OCI-LY3 (cell line): ENCODE results near the gene MYO9A.
"Not testable (repeated sequence)": the region's sequence is repeated elsewhere in the genome, so short reads cannot be mapped to it uniquely, and the experiment has no call there.

ENCODE experiments used
- H2AFZ ChIP-seq: fragments of 200-600, 300-600 bp; shearing (Covaris generic); 2 replicates; pipeline ENCODE4 v1.6.0; 2014; ENCODE audit warnings: antibody characterized with exemption, low read depth, low read length
- H3K27ac ChIP-seq: fragments of 200-600, 300-600 bp; sonication (generic); 2 replicates; pipeline ENCODE4 v1.5.1; 2014; ENCODE audit warnings: mild to moderate bottlenecking, low read length, moderate library complexity, mixed read lengths
- H3K27me3 ChIP-seq: fragments of 200-600, 300-600 bp; sonication (generic); 2 replicates; pipeline ENCODE4 v1.6.1; 2014; ENCODE audit warnings: low read depth, low read length, mixed read lengths
- H3K36me3 ChIP-seq: fragments of 200-600, 300-600 bp; sonication (generic); replicated peaks from 2 replicates; pipeline ENCODE3; 2014; ENCODE audit warnings: low read depth, low read length, mixed read lengths
- H3K4me1 ChIP-seq: fragments of 300-600, 200-600 bp; sonication (generic); 2 replicates; pipeline ENCODE4 v1.6.1; 2014; ENCODE audit warnings: low read length, mixed read lengths
- H3K4me2 ChIP-seq: fragments of 200-600, 300-600 bp; sonication (generic); 2 replicates; pipeline ENCODE4 v1.6.1; 2014; ENCODE audit warnings: low read length, mixed read lengths
- H3K4me3 ChIP-seq: fragments of 300-600, 200-600 bp; sonication (generic); 2 replicates; pipeline ENCODE4 v1.5.1; 2014; ENCODE audit warnings: antibody characterized with exemption, mild to moderate bottlenecking, low read length, moderate library complexity
- H3K79me2 ChIP-seq: fragments of 300-600, 200-600 bp; shearing (Covaris generic); 2 replicates; pipeline ENCODE4 v1.6.1; 2014; ENCODE audit warnings: mild to moderate bottlenecking, low read length, mixed read lengths
- H3K9ac ChIP-seq: fragments of 300-600, 200-600 bp; shearing (Covaris generic); 2 replicates; pipeline ENCODE4 v1.6.0; 2014; ENCODE audit warnings: mild to moderate bottlenecking, low read length, moderate library complexity
- H3K9me3 ChIP-seq: fragments of 200-600, 300-600 bp; shearing (Covaris generic); 2 replicates; pipeline ENCODE4 v1.6.1; 2014; ENCODE audit warnings: low read length, mixed read lengths; ENCODE audit not compliant: insufficient read depth
- H4K20me1 ChIP-seq: fragments of 200-600, 300-600 bp; sonication (generic); 2 replicates; pipeline ENCODE4 v1.6.1; 2016; ENCODE audit warnings: low read length, mixed read lengths; ENCODE audit not compliant: insufficient read depth
- EZH2phosphoT487 ChIP-seq: fragments of 200-600 bp; shearing (Covaris generic); IDR thresholded peaks from 2 replicates; pipeline ENCODE4 v1.6.1; 2018; ENCODE audit warnings: antibody characterized with exemption, mixed run types, low read depth
- TF ChIP-seq, protein P1 (sequence below): fragments of 200-600, 300-600 bp; sonication (generic); IDR thresholded peaks from 2 replicates; pipeline ENCODE4 v1.5.1; 2014; ENCODE audit warnings: antibody characterized with exemption, low read length, low read depth

The MYO9A gene

GRCh38 chr15:72005483-72005882, 112.5 kb downstream of the MYO9A start:
- Histone ChIP-seq H3K79me2 (peaks cover 20% of the 10 kb centered on the region; the same call in 1 of the 2 replicates), H3K36me3 (peaks cover 18% of the 10 kb centered on the region), H3K27ac (peak overlapping the region; percentile 90), H3K4me1 (peaks cover 62% of the 10 kb centered on the region), H3K4me2 (peak overlapping the region; percentile 65), H3K9ac (peak overlapping the region; percentile 66), H3K9me3 (no peaks in the 10 kb centered on the region), H3K27me3 (no peaks in the 10 kb centered on the region), H2AFZ (no peak overlapping the region), H3K4me3 (peak overlapping the region; percentile 40; the same call in 1 of the 2 replicates), H4K20me1 (no peaks in the 10 kb centered on the region)
- TF ChIP-seq EZH2phosphoT487, result no peak
- TF ChIP-seq, protein P1, sequence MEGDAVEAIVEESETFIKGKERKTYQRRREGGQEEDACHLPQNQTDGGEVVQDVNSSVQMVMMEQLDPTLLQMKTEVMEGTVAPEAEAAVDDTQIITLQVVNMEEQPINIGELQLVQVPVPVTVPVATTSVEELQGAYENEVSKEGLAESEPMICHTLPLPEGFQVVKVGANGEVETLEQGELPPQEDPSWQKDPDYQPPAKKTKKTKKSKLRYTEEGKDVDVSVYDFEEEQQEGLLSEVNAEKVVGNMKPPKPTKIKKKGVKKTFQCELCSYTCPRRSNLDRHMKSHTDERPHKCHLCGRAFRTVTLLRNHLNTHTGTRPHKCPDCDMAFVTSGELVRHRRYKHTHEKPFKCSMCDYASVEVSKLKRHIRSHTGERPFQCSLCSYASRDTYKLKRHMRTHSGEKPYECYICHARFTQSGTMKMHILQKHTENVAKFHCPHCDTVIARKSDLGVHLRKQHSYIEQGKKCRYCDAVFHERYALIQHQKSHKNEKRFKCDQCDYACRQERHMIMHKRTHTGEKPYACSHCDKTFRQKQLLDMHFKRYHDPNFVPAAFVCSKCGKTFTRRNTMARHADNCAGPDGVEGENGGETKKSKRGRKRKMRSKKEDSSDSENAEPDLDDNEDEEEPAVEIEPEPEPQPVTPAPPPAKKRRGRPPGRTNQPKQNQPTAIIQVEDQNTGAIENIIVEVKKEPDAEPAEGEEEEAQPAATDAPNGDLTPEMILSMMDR, result no peak

- no peak overlapping the region for H2AFZ ChIP-seq
- H3K4me2 ChIP-seq, result no peak overlapping the region
- H3K4me1 ChIP-seq, result peaks cover 5% of the 10 kb centered on the region
- H3K79me2 ChIP-seq, result peaks cover 4% of the 10 kb centered on the region; the same call in 1 of the 2 replicates
- H3K9ac ChIP-seq, result no peak overlapping the region
- H3K36me3 ChIP-seq, result peaks cover 23% of the 10 kb centered on the region
- TF ChIP-seq, protein P1, result no peak
- TF ChIP-seq EZH2phosphoT487, result no peak
- H3K27me3 ChIP-seq, result no peaks in the 10 kb centered on the region
- no peaks in the 10 kb centered on the region for H3K9me3 ChIP-seq
- no peak overlapping the region for H3K27ac ChIP-seq
- H3K4me3 ChIP-seq, result no peak overlapping the region
- no peaks in the 10 kb centered on the region for H4K20me1 ChIP-seq
These were observed 118.1 kb downstream of the MYO9A start for GRCh38 chr15:71999807-72000206.

GRCh38 chr15:71998717-71999116, 119.2 kb downstream of the MYO9A start:
- not testable (repeated sequence) for H3K4me2 ChIP-seq, H3K9ac ChIP-seq, H2AFZ ChIP-seq, H4K20me1 ChIP-seq, H3K27me3 ChIP-seq, H3K79me2 ChIP-seq, H3K4me3 ChIP-seq, H3K9me3 ChIP-seq, H3K4me1 ChIP-seq, H3K27ac ChIP-seq
- H3K36me3 ChIP-seq, result peaks cover 21% of the 10 kb centered on the region

- no peaks in the 10 kb centered on the region for H3K27me3 ChIP-seq
- H3K36me3 ChIP-seq, result peaks cover 21% of the 10 kb centered on the region
- no peak overlapping the region for H3K4me3 ChIP-seq
- H4K20me1 ChIP-seq, result no peaks in the 10 kb centered on the region
- no peak overlapping the region for H2AFZ ChIP-seq
- H3K27ac ChIP-seq, result no peak overlapping the region
- H3K79me2 ChIP-seq, result no peaks in the 10 kb centered on the region
- H3K9me3 ChIP-seq, result no peaks in the 10 kb centered on the region
- H3K4me1 ChIP-seq, result no peaks in the 10 kb centered on the region
- TF ChIP-seq EZH2phosphoT487, result no peak
- TF ChIP-seq, protein P1, result no peak
- H3K4me2 ChIP-seq, result no peak overlapping the region
- no peak overlapping the region for H3K9ac ChIP-seq
These were observed 120.3 kb downstream of the MYO9A start for GRCh38 chr15:71997691-71998090.

DNA sequence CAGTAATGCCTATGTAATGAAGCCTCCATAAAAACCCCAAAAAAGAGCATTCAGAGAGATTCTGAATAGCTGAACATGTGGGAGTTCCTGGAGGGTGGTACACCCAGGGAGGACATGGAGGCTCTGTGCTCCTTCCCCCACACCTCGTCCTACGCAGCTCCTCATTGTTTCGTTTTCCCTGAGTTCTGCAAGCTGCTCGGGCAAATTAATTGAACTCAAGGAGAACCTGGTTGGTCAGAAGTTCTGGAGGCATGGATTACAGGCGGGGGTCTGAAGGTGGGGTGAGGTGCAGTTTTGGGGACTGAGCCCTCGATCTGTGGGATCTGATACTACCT, 142.2 kb downstream of the MYO9A start:
- no peaks in the 10 kb centered on the region for H3K9me3 ChIP-seq
- no peaks in the 10 kb centered on the region for H3K4me1 ChIP-seq
- H3K27me3 ChIP-seq, result no peaks in the 10 kb centered on the region
- TF ChIP-seq EZH2phosphoT487, result no peak
- TF ChIP-seq, protein P1, result no peak
- no peak overlapping the region for H3K4me3 ChIP-seq
- no peak overlapping the region for H3K27ac ChIP-seq
- H3K79me2 ChIP-seq, result no peaks in the 10 kb centered on the region
- no peaks in the 10 kb centered on the region for H4K20me1 ChIP-seq
- H3K36me3 ChIP-seq, result peaks cover 20% of the 10 kb centered on the region
- no peak overlapping the region for H2AFZ ChIP-seq
- H3K4me2 ChIP-seq, result no peak overlapping the region
- H3K9ac ChIP-seq, result no peak overlapping the region
